HG02970 (cell line): ENCODE results near the gene GMDS.

ENCODE experiments used
- ATAC-seq: cut with Tn5 transposase; IDR thresholded peaks from one replicate; pipeline ENCODE4 v1.9.1; 2021; ENCODE audit warnings: mild to moderate bottlenecking, moderate library complexity, moderate number of reproducible peaks; ENCODE audit not compliant: unreplicated experiment, low FRiP score

GMDS gene

GRCh38 chr6:2182251-2182650 lies 63.2 kb downstream of the GMDS start:
- ATAC-seq = no peak

GRCh38 chr6:2181567-2181966 lies 63.8 kb downstream of the GMDS start:
- no peak for ATAC-seq

GRCh38 chr6:2179950-2180349 lies 65.5 kb downstream of the GMDS start:
- no peak for ATAC-seq

GRCh38 chr6:2179241-2179640 lies 66.2 kb downstream of the GMDS start:
- ATAC-seq = no peak

- ATAC-seq = no peak
These were observed 67.3 kb downstream of the GMDS start for GRCh38 chr6:2178125-2178524.

GRCh38 chr6:2175825-2176224 lies 69.6 kb downstream of the GMDS start:
- no peak for ATAC-seq

- ATAC-seq = no peak
These were observed 72.0 kb downstream of the GMDS start for GRCh38 chr6:2173203-2173961.

- ATAC-seq = no peak
These were observed 73.7 kb downstream of the GMDS start for GRCh38 chr6:2171728-2172127.

GRCh38 chr6:2168480-2168879 lies 76.9 kb downstream of the GMDS start:
- ATAC-seq = no peak

- ATAC-seq = no peak
These were observed 78.7 kb downstream of the GMDS start for GRCh38 chr6:2166717-2167116.

- no peak for ATAC-seq
These were observed 80.1 kb downstream of the GMDS start for GRCh38 chr6:2165286-2165685.

GRCh38 chr6:2164481-2164880 lies 80.9 kb downstream of the GMDS start:
- no peak for ATAC-seq

GRCh38 chr6:2162079-2162445 lies 83.3 kb downstream of the GMDS start:
- ATAC-seq = no peak

GRCh38 chr6:2158596-2159271 lies 86.7 kb downstream of the GMDS start:
- ATAC-seq = no peak

GRCh38 chr6:2157441-2158127 lies 87.8 kb downstream of the GMDS start:
- no peak for ATAC-seq

GRCh38 chr6:2155206-2155605 lies 90.2 kb downstream of the GMDS start:
- no peak for ATAC-seq

- no peak for ATAC-seq
These were observed 95.9 kb downstream of the GMDS start for GRCh38 chr6:2149361-2150006.

GRCh38 chr6:2148748-2149147 lies 96.7 kb downstream of the GMDS start:
- no peak for ATAC-seq

- ATAC-seq = no peak
These were observed 97.5 kb downstream of the GMDS start for GRCh38 chr6:2147766-2148448.

- ATAC-seq = no peak
These were observed 98.1 kb downstream of the GMDS start for GRCh38 chr6:2147261-2147660.

- no peak for ATAC-seq
These were observed 101.2 kb downstream of the GMDS start for GRCh38 chr6:2144210-2144609.
